ENCODE measurements around the gene ELOVL4.

Gene ELOVL4

DNA sequence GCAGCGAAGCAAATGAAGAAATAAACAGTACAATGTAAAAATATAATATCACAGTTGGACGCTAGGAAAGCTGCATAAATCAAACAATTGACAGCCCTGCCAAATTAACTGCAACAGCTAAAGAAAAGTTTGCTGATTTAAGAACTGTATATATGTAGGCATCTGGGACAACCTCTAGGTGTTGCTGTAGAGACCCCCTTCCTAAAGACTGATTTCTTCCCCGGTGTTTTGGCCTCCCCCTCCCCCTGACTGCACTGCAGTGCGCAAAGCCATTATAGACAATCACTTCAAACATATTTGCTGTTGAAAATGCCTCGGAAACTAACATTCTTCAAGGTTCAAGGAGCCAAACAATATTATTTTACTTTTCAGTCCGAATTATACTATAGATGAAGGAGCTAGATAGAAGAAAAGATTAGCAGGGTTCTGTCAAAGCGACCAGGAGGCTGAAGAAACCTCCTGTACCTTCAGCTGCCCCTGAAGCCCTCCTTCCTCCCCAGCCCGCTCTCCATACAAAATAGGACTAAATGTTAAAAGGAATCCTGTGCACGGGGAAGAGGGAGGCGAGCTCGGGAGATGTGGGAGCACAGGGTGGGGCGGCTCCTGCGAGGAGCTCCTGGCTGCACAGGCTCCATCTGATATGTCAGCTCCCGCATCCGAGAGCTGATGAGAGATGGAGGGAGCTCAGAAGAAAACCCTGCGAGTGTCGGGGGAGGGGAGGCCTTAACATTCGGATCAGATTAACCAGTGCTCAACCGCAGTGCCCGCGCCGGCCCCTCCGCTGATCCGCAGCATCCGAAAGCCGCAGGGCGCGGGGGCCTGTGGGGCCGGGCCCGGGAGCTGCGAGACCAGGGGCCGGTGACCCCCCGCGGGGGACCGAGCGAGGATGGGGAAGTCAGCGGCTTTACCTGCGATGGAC is 822 bp downstream of the ELOVL4 start:
- H4K20me1 ChIP-seq (ENCODE audit: insufficient read depth, low read length): no peaks in the 10 kb centered on the region
- peak overlapping the region; percentile 86 for H3K4me2 ChIP-seq (ENCODE audit: low read depth, low read length)
- H3K9me2 ChIP-seq (replicated peaks; ENCODE audit: insufficient read depth, low read length): no peaks in the 10 kb centered on the region
- TF ChIP-seq EZH2phosphoT487 (IDR thresholded peaks at IDR 0.05; ENCODE audit: low read length): no peak
- TF ChIP-seq, protein P1, sequence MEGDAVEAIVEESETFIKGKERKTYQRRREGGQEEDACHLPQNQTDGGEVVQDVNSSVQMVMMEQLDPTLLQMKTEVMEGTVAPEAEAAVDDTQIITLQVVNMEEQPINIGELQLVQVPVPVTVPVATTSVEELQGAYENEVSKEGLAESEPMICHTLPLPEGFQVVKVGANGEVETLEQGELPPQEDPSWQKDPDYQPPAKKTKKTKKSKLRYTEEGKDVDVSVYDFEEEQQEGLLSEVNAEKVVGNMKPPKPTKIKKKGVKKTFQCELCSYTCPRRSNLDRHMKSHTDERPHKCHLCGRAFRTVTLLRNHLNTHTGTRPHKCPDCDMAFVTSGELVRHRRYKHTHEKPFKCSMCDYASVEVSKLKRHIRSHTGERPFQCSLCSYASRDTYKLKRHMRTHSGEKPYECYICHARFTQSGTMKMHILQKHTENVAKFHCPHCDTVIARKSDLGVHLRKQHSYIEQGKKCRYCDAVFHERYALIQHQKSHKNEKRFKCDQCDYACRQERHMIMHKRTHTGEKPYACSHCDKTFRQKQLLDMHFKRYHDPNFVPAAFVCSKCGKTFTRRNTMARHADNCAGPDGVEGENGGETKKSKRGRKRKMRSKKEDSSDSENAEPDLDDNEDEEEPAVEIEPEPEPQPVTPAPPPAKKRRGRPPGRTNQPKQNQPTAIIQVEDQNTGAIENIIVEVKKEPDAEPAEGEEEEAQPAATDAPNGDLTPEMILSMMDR (IDR thresholded peaks at IDR 0.05; ENCODE audit: low read length): peak; percentile 56
- TF ChIP-seq EZH2 (optimal IDR thresholded peaks at IDR 0.05; ENCODE audit: low read depth, low read length): no peak
- H3K9ac ChIP-seq (ENCODE audit: low read length): peak overlapping the region; percentile 52
- no peaks in the 10 kb centered on the region for H3K9me3 ChIP-seq (replicated peaks; ENCODE audit: insufficient read depth, low read length)
- 0 out of 2 replicates have a peak overlapping the region, but pooled peaks have one; percentile 13 for H3K27ac ChIP-seq (ENCODE audit: low read length)
- H2AFZ ChIP-seq (ENCODE audit: low read length): peak overlapping the region; percentile 88
- H3K4me1 ChIP-seq (ENCODE audit: low read length): peaks cover 14% of the 10 kb centered on the region
- peak; percentile 50 for DNase-seq
- peaks cover 9% of the 10 kb centered on the region for H3F3A ChIP-seq (ENCODE audit: insufficient read depth, low read length)
- H3K36me3 ChIP-seq (replicated peaks; ENCODE audit: insufficient read depth, low read length): no peaks in the 10 kb centered on the region
- H3K27me3 ChIP-seq (replicated peaks; ENCODE audit: insufficient read depth, low read length): no peaks in the 10 kb centered on the region
- peaks cover 22% of the 10 kb centered on the region for H3K79me2 ChIP-seq (ENCODE audit: low read length)
- peak overlapping the region; percentile 82 for H3K4me3 ChIP-seq (ENCODE audit: low read length)

DNA sequence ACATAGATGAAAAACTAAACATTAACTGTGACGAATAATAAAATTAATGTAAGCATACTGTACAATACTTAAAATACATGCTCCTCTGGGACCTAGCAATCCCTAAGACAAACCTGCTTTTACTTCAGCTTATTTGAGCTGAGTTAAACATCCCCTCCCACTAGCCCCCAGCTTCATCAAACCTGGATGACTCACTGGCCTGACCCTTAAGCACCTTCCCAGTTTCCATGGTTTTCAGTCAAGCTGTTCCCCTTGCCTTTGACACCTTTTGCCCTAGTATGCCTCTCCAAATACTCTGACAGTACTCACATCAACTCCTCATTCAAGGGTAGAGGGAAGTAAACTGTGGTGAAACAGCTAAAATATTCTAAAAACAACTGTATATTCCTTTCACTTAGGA is 4.2 kb downstream of the ELOVL4 start:
- Histone ChIP-seq H3K27me3 (replicated peaks; ENCODE audit: insufficient read depth, low read length) (no peaks in the 10 kb centered on the region), H3K4me1 (ENCODE audit: low read length) (peaks cover 14% of the 10 kb centered on the region), H3K27ac (ENCODE audit: low read length) (no peak overlapping the region), H2AFZ (ENCODE audit: low read length) (no peak overlapping the region), H3K9me2 (replicated peaks; ENCODE audit: insufficient read depth, low read length) (no peaks in the 10 kb centered on the region), H3K79me2 (ENCODE audit: low read length) (peaks cover 22% of the 10 kb centered on the region), H3K36me3 (replicated peaks; ENCODE audit: insufficient read depth, low read length) (no peaks in the 10 kb centered on the region), H3K9ac (ENCODE audit: low read length) (no peak overlapping the region), H3K9me3 (replicated peaks; ENCODE audit: insufficient read depth, low read length) (no peaks in the 10 kb centered on the region), H3K4me3 (ENCODE audit: low read length) (no peak overlapping the region), H3F3A (ENCODE audit: insufficient read depth, low read length) (peaks cover 9% of the 10 kb centered on the region), H3K4me2 (ENCODE audit: low read depth, low read length) (no peak overlapping the region), H4K20me1 (ENCODE audit: insufficient read depth, low read length) (no peaks in the 10 kb centered on the region)
- TF ChIP-seq EZH2phosphoT487 (IDR thresholded peaks at IDR 0.05; ENCODE audit: low read length): no peak
- no peak for TF ChIP-seq EZH2 (optimal IDR thresholded peaks at IDR 0.05; ENCODE audit: low read depth, low read length)
- TF ChIP-seq, protein P1 (IDR thresholded peaks at IDR 0.05; ENCODE audit: low read length): no peak
- no peak for DNase-seq

DNA sequence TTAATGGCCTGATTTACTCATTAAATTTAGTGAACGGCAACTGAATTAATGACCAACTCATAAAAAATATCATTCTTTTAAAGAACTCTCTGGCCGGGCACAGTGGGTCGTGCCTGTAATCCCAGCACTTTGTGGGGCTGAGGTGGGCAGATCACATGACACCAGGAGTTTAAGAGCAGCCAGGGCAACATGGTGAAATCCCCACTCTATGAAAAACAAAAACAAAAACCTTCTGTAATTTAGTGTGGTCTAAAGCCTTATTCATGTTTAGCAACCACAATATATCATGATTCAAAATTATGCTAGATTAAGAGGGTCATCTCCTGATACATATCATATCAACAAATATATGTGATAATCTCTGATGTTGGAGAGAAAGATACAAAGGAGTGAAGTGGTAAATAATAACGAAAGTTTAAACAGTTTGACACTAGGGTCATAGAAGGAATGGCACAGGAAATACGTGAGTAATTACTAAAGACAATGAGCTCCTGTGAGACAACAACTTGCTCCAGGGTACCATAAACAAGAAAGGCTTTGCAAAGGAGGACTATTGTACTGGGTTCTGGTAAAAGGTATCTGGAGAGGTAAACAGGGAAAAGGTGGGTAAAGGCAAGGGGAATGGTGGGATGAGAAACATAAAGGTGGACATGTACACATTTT is 5.7 kb downstream of the ELOVL4 start:
- Histone ChIP-seq H3K4me3 (ENCODE audit: low read length) (no peak overlapping the region), H3K27ac (ENCODE audit: low read length) (no peak overlapping the region), H3K79me2 (ENCODE audit: low read length) (peaks cover 22% of the 10 kb centered on the region)

More for the DNA sequence above, 5.7 kb downstream of the ELOVL4 start:
- H3K9me2 ChIP-seq (replicated peaks; ENCODE audit: insufficient read depth, low read length): no peaks in the 10 kb centered on the region
- TF ChIP-seq, protein P1 (IDR thresholded peaks at IDR 0.05; ENCODE audit: low read length): no peak
- no peak for TF ChIP-seq EZH2 (optimal IDR thresholded peaks at IDR 0.05; ENCODE audit: low read depth, low read length)
- no peak for TF ChIP-seq EZH2phosphoT487 (IDR thresholded peaks at IDR 0.05; ENCODE audit: low read length)
- no peak overlapping the region for H3K9ac ChIP-seq (ENCODE audit: low read length)
- no peaks in the 10 kb centered on the region for H3K36me3 ChIP-seq (replicated peaks; ENCODE audit: insufficient read depth, low read length)
- H3K4me1 ChIP-seq (ENCODE audit: low read length): 0 out of 2 replicates have a peak, but pooled peaks cover 9% of the 10 kb centered on the region
- H3K4me2 ChIP-seq (ENCODE audit: low read depth, low read length): no peak overlapping the region
- no peak overlapping the region for H2AFZ ChIP-seq (ENCODE audit: low read length)
- no peak for DNase-seq
- no peaks in the 10 kb centered on the region for H3K27me3 ChIP-seq (replicated peaks; ENCODE audit: insufficient read depth, low read length)
- peaks cover 4% of the 10 kb centered on the region; the same call in 1 of the 2 replicates for H3F3A ChIP-seq (ENCODE audit: insufficient read depth, low read length)
- H4K20me1 ChIP-seq (ENCODE audit: insufficient read depth, low read length): no peaks in the 10 kb centered on the region
- no peaks in the 10 kb centered on the region for H3K9me3 ChIP-seq (replicated peaks; ENCODE audit: insufficient read depth, low read length)
